HuH-7.5 (cell line): ENCODE data around the gene ADGRE1.

ENCODE experiments used
- DNase-seq: peaks from one replicate; pipeline ENCODE4 v3.0.0; 2011; ENCODE audit warnings: low spot score

The ADGRE1 gene

DNA sequence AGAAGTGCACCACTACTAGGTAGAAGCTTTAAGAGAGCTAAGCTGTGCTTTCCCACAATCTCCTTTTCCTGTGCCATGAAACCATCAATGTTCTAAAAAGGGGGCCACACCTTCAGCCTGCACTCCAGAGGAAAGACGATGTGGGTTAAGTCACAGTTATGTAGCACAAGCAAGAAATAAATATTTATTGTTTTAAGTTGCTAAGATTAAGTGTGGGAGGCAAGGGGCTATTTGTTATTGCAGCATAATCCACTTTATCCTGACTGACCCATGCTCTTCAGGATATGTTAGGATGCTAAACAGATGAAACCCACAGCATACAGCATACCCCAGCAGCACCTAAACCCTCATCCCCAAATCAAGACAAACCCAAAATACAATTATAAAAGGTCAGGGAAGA, 69.2 kb downstream of the ADGRE1 start:
- no peak for DNase-seq

- DNase-seq = no peak
Measured at GRCh38 chr19:6958791-6959190, 71.4 kb downstream of the ADGRE1 start.

DNA sequence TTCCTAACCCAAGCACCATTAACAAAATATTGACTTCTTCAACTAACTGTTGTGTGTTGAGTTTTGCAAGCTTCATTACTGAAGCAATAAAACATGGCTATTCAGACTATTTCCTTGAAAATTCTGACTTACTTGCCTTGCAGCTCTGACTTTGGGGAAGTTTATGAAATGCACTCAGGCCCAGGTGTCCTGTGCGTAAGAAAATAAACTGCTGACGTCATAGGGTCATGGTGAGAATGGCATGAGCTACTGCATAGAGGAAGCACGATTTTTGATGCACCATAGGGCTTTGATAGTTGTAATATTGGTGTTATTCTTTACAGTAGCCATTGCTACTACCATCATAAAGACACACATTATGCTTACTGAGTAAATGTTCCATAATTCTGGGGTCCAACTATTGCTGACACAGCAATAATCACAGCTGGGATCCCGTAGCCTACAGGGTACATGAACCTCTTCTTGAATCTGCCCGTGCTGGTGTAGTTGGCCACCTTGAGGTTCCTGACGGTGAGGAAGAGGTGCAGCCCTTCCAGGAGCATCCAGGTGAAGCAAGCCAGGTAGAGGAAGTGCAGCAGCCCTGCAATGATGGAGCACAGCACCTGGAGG, 76.0 kb downstream of the ADGRE1 start:
- DNase-seq = no peak

DNA sequence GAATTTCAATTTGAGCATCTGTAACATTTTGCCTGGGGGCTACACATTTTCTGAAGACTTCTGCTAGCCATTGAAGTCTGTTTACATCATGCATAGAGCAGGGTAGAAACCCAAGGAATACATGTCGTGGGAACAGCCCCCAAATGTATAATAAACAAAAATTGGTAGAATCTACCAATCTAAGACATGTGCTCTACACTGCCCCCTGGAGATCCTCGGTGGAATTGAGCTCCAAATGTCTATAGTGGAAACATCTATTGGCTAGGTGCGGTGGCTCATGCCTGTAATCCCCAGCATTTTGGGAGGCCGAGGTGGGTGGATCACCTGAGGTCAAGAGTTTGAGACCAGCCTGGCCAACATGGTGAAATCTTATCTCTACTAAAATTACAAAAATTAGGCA, 76.6 kb downstream of the ADGRE1 start:
- no peak for DNase-seq

GRCh38 chr19:6967967-6968366, 80.6 kb downstream of the ADGRE1 start:
- DNase-seq = no peak

GRCh38 chr19:6969490-6969889, 82.1 kb downstream of the ADGRE1 start:
- no peak for DNase-seq

- no peak for DNase-seq
Measured at GRCh38 chr19:6970021-6970420, 82.6 kb downstream of the ADGRE1 start.

- DNase-seq = no peak
Measured at GRCh38 chr19:6970443-6970842, 83.1 kb downstream of the ADGRE1 start.

DNA sequence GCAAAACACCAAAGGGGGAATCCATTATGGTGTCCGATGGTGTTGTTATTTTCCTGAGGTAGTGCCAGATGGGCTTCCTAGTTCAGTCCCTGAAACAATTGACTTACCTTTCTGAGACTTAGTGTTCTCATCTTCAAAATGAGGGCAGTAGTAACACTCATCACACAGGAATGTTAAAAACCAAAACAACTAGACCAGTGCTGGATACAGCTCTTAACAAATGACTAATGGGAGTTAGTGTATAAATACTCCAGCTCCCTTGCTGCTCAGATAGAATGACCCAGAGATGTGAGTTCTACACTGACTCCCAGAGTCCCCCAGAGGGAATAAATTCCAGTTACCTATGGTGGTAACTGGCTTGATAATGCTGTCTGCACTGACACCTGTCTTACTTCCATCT, 84.0 kb downstream of the ADGRE1 start:
- no peak for DNase-seq

- no peak for DNase-seq
Measured at GRCh38 chr19:6976197-6976596, 88.8 kb downstream of the ADGRE1 start.

- DNase-seq = no peak
Measured at GRCh38 chr19:6979399-6979798, 92.0 kb downstream of the ADGRE1 start.

- DNase-seq = no peak
Measured at GRCh38 chr19:6983448-6983847, 96.1 kb downstream of the ADGRE1 start.

DNA sequence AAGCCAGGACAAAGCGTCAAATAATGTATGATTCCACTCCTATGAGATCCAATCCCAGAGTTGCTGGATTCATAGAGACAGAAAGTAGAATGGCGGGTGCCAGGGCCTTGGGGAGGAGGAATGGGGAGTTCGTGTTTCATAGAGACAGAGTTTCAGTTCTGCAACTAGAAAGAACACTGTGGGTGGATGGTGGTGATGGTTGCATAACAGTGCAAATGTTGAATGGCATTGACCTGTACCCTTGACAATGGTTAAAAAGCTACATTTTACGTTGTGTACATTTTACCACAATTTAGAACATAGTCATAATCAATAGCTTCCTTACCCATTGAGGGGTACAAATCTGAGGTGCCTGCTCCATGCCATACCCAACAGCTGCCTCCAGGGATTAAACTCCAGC, 100.5 kb downstream of the ADGRE1 start:
- DNase-seq = no peak

DNA sequence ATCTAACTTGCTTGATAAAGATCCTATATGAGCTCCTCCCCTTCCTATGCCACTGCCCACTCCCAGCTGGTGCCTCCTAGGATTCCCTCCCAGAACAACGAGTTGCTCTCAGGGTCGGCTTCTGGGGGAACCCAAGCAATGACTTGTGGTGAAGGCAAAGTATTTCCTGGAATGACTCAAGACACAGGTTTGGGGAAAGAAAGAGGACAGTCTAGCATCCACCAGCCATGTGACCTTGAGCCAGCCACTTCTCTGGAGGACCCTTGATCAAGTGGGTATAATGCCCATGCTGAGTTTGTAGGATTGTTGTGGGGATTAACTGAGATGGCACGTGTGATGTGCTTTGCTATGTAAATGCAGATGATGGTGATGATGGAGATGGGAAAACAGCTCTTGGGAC, 100.9 kb downstream of the ADGRE1 start:
- DNase-seq = no peak
